HCT116 (cell line): ENCODE data around the gene PTGIR. TPM values are rescaled to one million over a fixed set of nuclear protein-coding genes. Genes with fewer than 3 reads are reported as not detected.

Experiments used
- ATAC-seq: fragments of 200-7000 bp; cut with Tn5 transposase; 2 replicates; pipeline ENCODE4 v1.9.1; 2020; ENCODE audit warnings: mild to moderate bottlenecking, moderate library complexity
- BruUV-seq: library from RNA; stranded (reverse); fragments of 400-500 nt; replicated peaks from 2 replicates; lab custom pipeline; 2021; lab: Mats Ljungman, UMichigan
- CTCF ChIA-PET: fragments of 300-600 bp; sonication (Branson Sonifier 250); formaldehyde crosslinking; loops from one replicate; lab custom pipeline; 2021; ENCODE audit warnings: antibody characterized with exemption; lab: Charles Lee
- POLR2A ChIA-PET: fragments of 300-600, 350-600 bp; sonication (Branson Sonifier 250); formaldehyde crosslinking; loops from one replicate; lab custom pipeline; 2021; ENCODE audit warnings: antibody characterized with exemption; lab: Charles Lee
- RAD21 ChIA-PET, 2 experiments: fragments of 300-600 bp; sonication (Branson Sonifier 250); formaldehyde crosslinking; loops; one replicate each; lab custom pipeline; 2023; ENCODE audit warnings: low total read pairs in 2 of 2; ENCODE audit not compliant: uncharacterized antibody in 2 of 2, unreplicated experiment in 2 of 2, low non-redundant PET in 1 of 2; lab: Charles Lee
- DNase-seq: peaks from one replicate; pipeline ENCODE4 v3.0.0-alpha.2; 2010; ENCODE audit warnings: low read depth, low spot score
- H2AFZ ChIP-seq: fragments of 200-600 bp; shearing (Covaris generic), sonication (generic); 2 replicates; pipeline ENCODE4 v1.6.1; 2017; ENCODE audit warnings: low read depth, mixed run types, mixed read lengths, antibody characterized with exemption, low read length; ENCODE audit not compliant: poor library complexity, severe bottlenecking
- H3K27ac ChIP-seq: 2 replicates; pipeline ENCODE4 v1.5.1; 2012; ENCODE audit warnings: low read depth, low read length
- H3K27me3 ChIP-seq: fragments of 200-600 bp; sonication (generic); 2 replicates; pipeline ENCODE4 v1.6.1; 2016; ENCODE audit warnings: mixed run types, low read length, mixed read lengths; ENCODE audit not compliant: insufficient read depth
- H3K36me3 ChIP-seq, 2 experiments: fragments of 200-500 bp in 1 of 2; fragments of 200-600 bp in 1 of 2; sonication (Bioruptor generic) in 1 of 2; sonication (generic) in 1 of 2; 2 replicates each; pipeline versions ENCODE4 v1.5.1 to v1.6.1; 2014 to 2016; ENCODE audit warnings: low read length in 2 of 2, inconsistent platforms in 1 of 2, mixed read lengths in 1 of 2, mixed run types in 1 of 2; ENCODE audit not compliant: insufficient read depth in 2 of 2, control insufficient read depth in 1 of 2
- H3K4me1 ChIP-seq, 2 experiments: fragments of 200-600 bp in 1 of 2; sonication (generic) in 1 of 2; 2 replicates each; pipeline versions ENCODE4 v1.5.1 to v1.6.1; 2012 to 2017; ENCODE audit warnings: low read length in 2 of 2, inconsistent platforms in 1 of 2, mild to moderate bottlenecking in 1 of 2, mixed read lengths in 1 of 2, mixed run types in 1 of 2, moderate library complexity in 1 of 2; ENCODE audit not compliant: insufficient read depth in 2 of 2, control insufficient read depth in 1 of 2
- H3K4me2 ChIP-seq: fragments of 200-600 bp; sonication (generic); 2 replicates; pipeline ENCODE4 v1.6.1; 2017; ENCODE audit warnings: mixed run types, low read length, mixed read lengths
- H3K4me3 ChIP-seq, 2 experiments: fragments of 200-600 bp in 1 of 2; sonication (generic) in 1 of 2; replicated peaks in 1 of 2; 2 replicates each; pipeline ENCODE4 v1.5.1; 2011 to 2016; ENCODE audit warnings: low read length in 2 of 2, control low read depth in 1 of 2, low read depth in 1 of 2, mild to moderate bottlenecking in 1 of 2, mixed read lengths in 1 of 2, mixed run types in 1 of 2
- H3K79me2 ChIP-seq: fragments of 200-600 bp; sonication (generic); 2 replicates; pipeline ENCODE4 v1.6.1; 2017; ENCODE audit warnings: mild to moderate bottlenecking, mixed run types, low read length, moderate library complexity, mixed read lengths; ENCODE audit not compliant: insufficient read depth
- H3K9ac ChIP-seq: fragments of 200-600 bp; sonication (generic); 2 replicates; pipeline ENCODE4 v1.6.1; 2016; ENCODE audit warnings: low read length, mixed read lengths
- H3K9me2 ChIP-seq: fragments of 200-600 bp; sonication (generic), shearing (Covaris generic); 2 replicates; pipeline ENCODE4 v1.6.1; 2017; ENCODE audit warnings: mixed run types, mild to moderate bottlenecking, moderate library complexity; ENCODE audit not compliant: insufficient read depth
- H3K9me3 ChIP-seq, 2 experiments: fragments of 200-500 bp in 1 of 2; fragments of 200-600 bp in 1 of 2; sonication (Bioruptor generic) in 1 of 2; sonication (generic) in 1 of 2; 2 replicates each; pipeline ENCODE4 v1.6.1; 2014 to 2017; ENCODE audit warnings: low read length in 2 of 2, mixed read lengths in 2 of 2, inconsistent platforms in 1 of 2, low read depth in 1 of 2, mild to moderate bottlenecking in 1 of 2, mixed run types in 1 of 2, moderate library complexity in 1 of 2; ENCODE audit not compliant: control insufficient read depth in 1 of 2, insufficient read depth in 1 of 2
- H4K20me1 ChIP-seq: fragments of 200-600 bp; sonication (generic), shearing (Covaris generic); 2 replicates; pipeline ENCODE4 v1.6.1; 2017; ENCODE audit warnings: mixed run types, mild to moderate bottlenecking, moderate library complexity; ENCODE audit not compliant: insufficient read depth
- CEBPB ChIP-seq: IDR thresholded peaks from 2 replicates; pipeline ENCODE4 v1.6.1; 2012; ENCODE audit warnings: low read depth
- EGR1 ChIP-seq: IDR thresholded peaks from 2 replicates; pipeline ENCODE4 v1.6.1; 2012; ENCODE audit warnings: low read depth
- MAX ChIP-seq: IDR thresholded peaks from 2 replicates; pipeline ENCODE4 v1.6.1; 2012
- RAD21 ChIP-seq: IDR thresholded peaks from 2 replicates; pipeline ENCODE4 v1.6.1; 2012; ENCODE audit warnings: low read depth, mild to moderate bottlenecking
- REST ChIP-seq: IDR thresholded peaks from 2 replicates; pipeline ENCODE4 v1.6.1; 2012; ENCODE audit warnings: low read depth
- intact Hi-C: fragments of 100-400 bp; cut with micrococcal nuclease; formaldehyde crosslinking; loops from 2 replicates; pipeline ENCODE4 v1.10.0; 2022
- total RNA-seq: library from RNA; stranded (reverse); gene quantifications from one replicate; pipeline ENCODE4 v1.2.1, GENCODE V29; 2021; ENCODE audit not compliant: unreplicated experiment

The PTGIR gene
- total RNA-seq, 1 experiment from 2014 or later = not detected

- TF ChIP-seq MAX (no peak), REST (no peak), EGR1 (no peak), RAD21 (no peak), CEBPB (no peak)
- TF ChIP-seq, all 23 proteins: peak for 0
- Histone ChIP-seq H3K79me2 (no peaks in the 10 kb centered on the region), H3K27ac (no peak overlapping the region), H3K9me2 (no peaks in the 10 kb centered on the region), H3K36me3 (no peaks in the 10 kb centered on the region), H3K9me3 (no peaks in the 10 kb centered on the region), H4K20me1 (no peaks in the 10 kb centered on the region), H3K4me1 (peaks cover 0 to 13% of the 10 kb centered on the region in 2 experiments; a peak in 3 of 4 replicates), H2AFZ (no peak overlapping the region), H3K4me3 (no peak overlapping the region), H3K27me3 (no peaks in the 10 kb centered on the region), H3K9ac (no peak overlapping the region), H3K4me2 (no peak overlapping the region)
- ChIA-PET POLR2A (no interaction called here), RAD21 (no interaction called here), CTCF (no interaction called here)
- ATAC-seq (0 out of 2 replicates have a peak, but pooled peaks have one; percentile 10), DNase-seq (no peak)
- intact Hi-C loops = no loop called here
- no TSS peak for BruUV-seq
Measured at GRCh38 chr19:46625731-46626130, 842 bp upstream of the PTGIR start.
